HG03457 (cell line): ENCODE results near the gene PLIN4.
"Not testable (repeated sequence)": the region's sequence is repeated elsewhere in the genome, so short reads cannot be mapped to it uniquely, and the experiment has no call there.

Experiments
- ATAC-seq: cut with Tn5 transposase; IDR thresholded peaks from one replicate; pipeline ENCODE4 v1.9.1; 2021; ENCODE audit warnings: moderate number of reproducible peaks; ENCODE audit not compliant: unreplicated experiment

The PLIN4 gene

GRCh38 chr19:4527377-4527776, 9.1 kb upstream of the PLIN4 start:
- ATAC-seq: not testable (repeated sequence)

DNA sequence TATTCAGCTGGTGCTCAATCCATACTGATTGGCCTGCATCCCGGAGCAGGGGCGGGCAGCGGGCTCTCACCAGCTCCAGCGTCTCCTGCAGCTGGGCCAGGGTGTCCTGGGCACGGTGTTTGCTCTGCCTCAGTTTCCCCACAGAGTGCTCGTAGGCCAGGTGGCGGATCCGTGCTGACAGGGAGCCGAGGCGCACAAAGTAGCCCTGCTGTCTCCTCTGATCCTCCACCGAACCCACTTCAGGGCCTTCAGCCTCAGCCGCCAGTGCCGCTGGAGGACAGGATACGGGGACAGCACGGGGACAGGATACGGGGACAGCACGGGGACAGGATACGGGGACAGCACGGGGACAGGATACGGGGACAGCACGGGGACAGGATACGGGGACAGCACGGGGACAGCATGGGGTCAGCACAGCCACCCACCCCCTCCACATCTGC, 7.3 kb upstream of the PLIN4 start:
- ATAC-seq: no peak

DNA sequence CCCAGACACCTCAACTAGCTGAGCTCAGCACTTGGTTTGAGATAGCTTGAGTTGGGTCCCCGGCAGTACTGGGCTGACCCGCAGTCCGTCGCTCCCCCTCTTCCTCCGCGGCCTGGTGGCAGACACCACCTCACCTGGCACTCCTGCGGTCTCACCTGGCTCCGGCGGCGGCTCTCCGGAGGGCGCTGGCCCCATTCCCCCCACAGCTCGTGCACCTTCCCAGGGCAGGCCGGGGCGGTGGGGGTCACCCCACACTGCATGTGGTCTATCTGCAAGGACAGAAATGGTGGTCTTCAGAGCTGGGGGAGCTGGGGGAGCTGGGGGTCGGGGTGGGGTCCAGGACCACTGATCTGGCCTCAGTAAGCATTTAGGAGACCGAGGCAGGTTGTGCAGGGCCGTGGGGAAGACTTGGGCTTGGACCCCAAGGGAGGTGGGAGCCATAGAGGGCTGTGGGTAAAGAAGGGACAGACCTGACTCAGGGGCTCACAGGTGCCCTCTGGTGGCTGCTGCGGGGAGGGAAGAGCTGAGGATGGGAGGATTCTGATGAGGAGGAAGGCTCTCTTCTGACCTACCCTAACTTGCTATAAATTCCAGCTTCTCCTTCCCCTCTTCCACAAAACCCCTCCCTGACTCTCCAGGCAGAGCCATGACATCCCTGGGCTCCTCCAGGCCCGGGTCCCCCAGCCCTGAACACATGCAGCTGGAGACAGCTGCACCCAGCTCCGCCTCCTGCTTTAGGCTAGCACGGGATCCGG, 6.7 kb upstream of the PLIN4 start:
- ATAC-seq: no peak

DNA sequence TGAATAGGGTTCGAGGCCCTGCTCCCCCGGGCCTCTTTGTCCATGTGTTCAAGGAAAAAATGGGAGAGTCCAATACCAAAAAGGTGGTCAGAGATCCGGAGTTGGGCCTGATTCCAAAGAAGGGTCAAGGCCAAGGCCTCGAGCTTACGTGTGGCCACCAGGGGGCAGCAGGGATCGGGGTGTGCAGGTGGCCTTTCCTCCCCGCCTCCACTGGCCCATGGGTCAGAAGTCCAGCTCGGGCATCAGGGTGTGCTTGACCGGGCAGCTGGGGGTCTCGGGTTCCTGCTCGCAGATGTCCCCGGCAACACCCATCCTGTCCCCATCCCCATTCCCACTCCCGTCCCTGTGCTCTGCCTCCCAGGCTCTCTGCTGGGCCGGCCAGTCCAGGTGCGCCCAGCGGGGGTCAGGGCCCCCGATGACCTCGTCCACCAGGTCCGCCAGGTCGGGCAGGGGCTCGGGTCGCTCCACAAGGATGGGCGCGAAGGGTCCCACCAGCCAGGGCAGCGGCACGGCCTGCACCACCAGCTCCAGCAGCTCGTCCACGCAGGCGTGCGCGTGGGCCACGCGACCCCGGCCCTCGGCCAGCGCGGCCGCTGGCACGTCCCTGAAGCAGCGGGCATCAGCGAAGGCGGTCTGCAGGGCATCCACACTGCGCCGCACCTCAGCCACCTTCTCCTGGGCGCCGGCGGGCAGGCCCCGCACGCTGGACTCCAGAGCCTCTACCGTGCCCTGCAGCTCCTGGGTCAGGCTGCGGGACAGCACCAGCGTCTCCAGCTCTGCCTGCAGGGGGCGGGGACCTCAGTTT, 5.2 kb upstream of the PLIN4 start:
- ATAC-seq: no peak

- ATAC-seq: no peak
These were observed 4.2 kb upstream of the PLIN4 start for GRCh38 chr19:4522291-4523002.

GRCh38 chr19:4521888-4522242, 3.6 kb upstream of the PLIN4 start:
- no peak for ATAC-seq

- ATAC-seq: no peak
These were observed 3.0 kb upstream of the PLIN4 start for GRCh38 chr19:4521170-4521887.

GRCh38 chr19:4519521-4520277, 1.4 kb upstream of the PLIN4 start:
- ATAC-seq: no peak

- no peak for ATAC-seq
These were observed 848 bp upstream of the PLIN4 start for GRCh38 chr19:4519172-4519496.

- ATAC-seq: no peak
These were observed 732 bp downstream of the PLIN4 start for GRCh38 chr19:4517451-4518057.

DNA sequence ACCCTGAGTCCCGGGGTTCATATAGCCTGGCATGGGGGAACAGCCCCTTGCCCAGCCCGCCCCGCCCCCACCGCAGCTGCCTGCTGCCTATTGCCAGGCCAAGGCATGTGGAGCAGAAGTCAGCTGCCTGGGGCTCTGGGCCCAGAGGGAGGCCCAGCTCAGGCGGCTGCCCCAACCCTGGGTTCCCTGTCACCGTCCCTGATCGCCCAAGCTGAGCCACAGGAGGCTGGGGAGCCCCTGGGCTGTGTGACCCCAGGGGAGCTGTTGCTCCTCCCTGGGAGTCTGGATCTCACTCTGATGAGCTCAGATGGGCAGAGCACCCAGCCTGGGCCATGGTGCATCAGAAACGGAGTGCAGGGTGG, 1.4 kb downstream of the PLIN4 start:
- no peak for ATAC-seq

DNA sequence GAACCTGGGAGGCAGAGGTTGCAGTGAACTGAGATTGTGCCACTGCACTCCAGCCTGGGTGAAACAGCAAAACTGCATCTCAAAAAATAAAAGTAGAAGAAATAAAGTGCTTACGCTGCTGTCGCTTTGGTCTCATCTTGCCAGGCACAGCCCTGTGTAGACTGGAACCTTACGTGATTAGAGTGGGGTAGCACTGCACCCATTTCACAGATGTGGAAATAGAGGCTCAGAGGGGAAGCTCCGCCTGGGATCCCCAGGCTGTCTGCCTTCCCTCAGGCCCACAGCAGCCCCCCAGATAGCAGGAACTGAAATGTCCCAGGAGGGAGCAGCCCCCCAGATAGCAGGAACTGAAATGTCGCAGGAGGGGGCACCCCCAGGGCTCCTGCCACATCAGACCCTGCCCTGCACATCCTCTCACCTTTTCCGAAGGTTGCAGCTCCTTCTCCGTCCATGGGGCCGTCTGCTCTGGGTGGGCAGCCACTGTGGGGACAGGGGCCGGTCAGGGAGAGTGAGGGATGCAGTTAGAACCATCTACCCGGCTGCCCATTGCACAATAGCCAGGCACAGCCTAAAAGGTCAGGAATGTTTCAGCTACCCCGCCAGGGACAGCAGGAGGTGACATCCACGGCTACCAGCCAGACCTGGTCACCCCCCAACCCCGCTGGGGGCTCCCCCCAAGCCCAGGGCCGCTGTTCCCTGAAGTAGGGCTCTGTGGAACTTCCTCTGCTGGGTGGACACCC, 1.9 kb downstream of the PLIN4 start:
- ATAC-seq: no peak

- no peak for ATAC-seq
These were observed 2.6 kb downstream of the PLIN4 start for GRCh38 chr19:4515732-4516131.

GRCh38 chr19:4513248-4513647, 5.0 kb downstream of the PLIN4 start:
- no peak for ATAC-seq

DNA sequence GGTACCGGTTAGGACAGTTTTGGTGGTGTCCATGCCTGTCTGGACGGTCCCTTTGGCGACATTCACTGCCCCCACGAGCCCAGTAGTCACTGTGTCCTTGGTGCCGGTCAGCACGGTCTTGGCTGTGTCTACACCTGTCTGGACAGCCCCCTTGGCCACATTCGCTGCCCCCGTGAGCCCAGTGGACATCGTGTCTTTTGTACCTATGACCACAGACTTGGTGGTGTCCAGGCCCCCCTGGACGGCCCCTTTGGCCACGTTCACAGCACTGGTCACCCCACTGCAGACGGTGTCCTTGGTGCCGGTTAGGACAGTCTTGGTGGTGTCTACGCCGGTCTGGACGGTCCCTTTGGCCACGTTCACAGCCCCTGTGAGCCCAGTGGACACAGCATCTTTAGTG, 6.2 kb downstream of the PLIN4 start:
- no peak for ATAC-seq

DNA sequence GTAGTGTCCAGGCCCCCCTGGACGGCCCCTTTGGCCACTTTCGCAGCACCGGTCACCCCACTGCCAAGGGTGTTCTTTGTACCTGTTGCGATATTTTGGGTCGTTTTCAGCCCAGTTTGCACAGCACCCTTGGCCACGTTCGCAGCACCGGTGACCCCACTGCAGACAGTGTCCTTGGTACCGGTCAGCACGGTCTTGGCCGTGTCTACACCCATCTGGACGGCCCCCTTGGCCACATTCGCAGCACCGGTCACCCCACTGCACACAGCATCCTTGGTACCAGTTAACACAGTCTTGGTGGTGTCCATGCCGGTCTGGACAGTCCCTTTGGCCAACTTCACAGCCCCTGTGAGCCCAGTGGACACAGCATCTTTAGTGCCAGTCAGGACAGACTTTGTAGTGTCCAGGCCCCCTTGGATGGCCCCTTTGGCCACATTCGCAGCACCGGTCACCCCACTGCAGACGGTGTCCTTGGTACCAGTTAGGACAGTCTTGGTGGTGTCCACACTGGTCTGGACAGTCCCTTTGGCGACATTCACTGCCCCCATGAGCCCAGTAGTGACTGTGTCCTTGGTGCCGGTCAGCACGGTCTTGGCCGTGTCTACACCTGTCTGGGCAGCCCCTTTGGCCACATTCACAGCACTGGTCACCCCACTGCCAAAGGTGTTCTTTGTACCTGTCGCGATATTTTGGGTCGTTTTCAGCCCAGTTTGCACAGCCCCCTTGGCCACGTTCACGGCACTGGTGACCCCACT, 6.8 kb downstream of the PLIN4 start:
- ATAC-seq: no peak

DNA sequence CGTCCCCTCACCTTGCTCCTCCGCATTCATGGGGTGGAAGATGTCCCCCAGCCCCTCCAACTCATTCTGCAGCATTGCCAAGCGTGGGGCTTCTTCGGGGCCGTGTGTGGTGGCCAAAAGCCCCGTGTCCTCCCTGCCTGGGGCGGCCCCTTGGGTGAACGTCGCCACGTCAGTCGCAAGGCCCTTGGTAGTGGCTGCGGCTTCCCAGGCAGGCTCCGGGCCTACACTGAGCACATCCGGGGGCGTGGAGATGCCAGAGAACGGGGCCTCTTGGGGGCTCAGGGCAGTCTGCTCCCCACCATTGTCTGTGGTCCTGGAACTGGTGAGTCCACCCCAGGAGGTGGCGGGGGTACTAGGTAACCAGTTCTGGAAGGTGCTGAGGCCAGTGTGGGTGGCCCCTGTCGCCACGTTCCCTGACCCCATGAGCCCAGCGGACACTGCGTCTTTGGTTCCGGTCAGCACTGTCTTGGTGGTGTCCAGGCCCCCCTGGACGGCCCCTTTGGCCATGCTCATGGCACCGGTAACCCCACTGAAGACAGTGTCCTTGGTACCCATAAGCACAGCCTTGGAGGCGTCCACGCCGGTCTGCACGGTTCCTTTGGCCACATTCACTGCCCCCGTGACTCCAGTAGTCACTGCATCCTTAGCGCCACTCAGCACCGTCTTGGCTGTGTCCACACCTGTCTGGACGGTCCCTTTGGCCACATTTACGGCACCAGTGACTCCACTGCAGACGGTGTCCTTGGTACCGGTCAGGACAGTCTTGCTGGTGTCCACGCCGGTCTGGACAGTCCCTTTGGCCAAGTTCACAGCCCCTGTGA, 7.6 kb downstream of the PLIN4 start:
- ATAC-seq: no peak

GRCh38 chr19:4508698-4509097, 9.6 kb downstream of the PLIN4 start:
- ATAC-seq: no peak
